Mucosa of descending colon (tissue), 3 donors: ENCODE measurements around the gene NTM. TPM values are rescaled to one million over a fixed set of nuclear protein-coding genes. Genes with fewer than 3 reads are reported as not detected.

Source experiments
- ATAC-seq: fragments of 200-7000 bp; cut with Tn5 transposase; one replicate; pipeline ENCODE4 v1.9.1; 2020; ENCODE audit warnings: mild to moderate bottlenecking, moderate library complexity
- DNase-seq, 3 donors: peaks; one replicate each; pipeline ENCODE4 v3.0.0-alpha.2; 2020
- H3K36me3 ChIP-seq: fragments of 200-600 bp; one replicate; pipeline ENCODE4 v1.8.0; 2021; ENCODE audit warnings: low read depth, mild to moderate bottlenecking
- H3K4me1 ChIP-seq: fragments of 200-600 bp; one replicate; pipeline ENCODE4 v1.8.0; 2021; ENCODE audit warnings: low read depth, mild to moderate bottlenecking
- H3K4me3 ChIP-seq: fragments of 200-600 bp; one replicate; pipeline ENCODE4 v1.8.0; 2021; ENCODE audit warnings: mild to moderate bottlenecking
- H3K9me3 ChIP-seq: fragments of 200-600 bp; one replicate; pipeline ENCODE4 v1.8.0; 2021; ENCODE audit warnings: mild to moderate bottlenecking
- intact Hi-C, 2 donors: fragments of 100-400 bp; cut with DNase I in 1 of 2; cut with micrococcal nuclease in 1 of 2; formaldehyde crosslinking; loops; one replicate each; pipeline versions ENCODE4 v1.11.0 to v1.11.1; 2022; cut with DNase I, micrococcal nuclease
- total RNA-seq, 3 donors: library from RNA; stranded (reverse); fragmentation: NEBNext Ultra II Directional in 2 of 3; extraction: Animal tissue kit (Norgen Biotek cat#: 25700) in 2 of 3; gene quantifications; one replicate each; pipeline versions ENCODE4 v1.2.1 to v1.2.4, GENCODE V29; 2021 to 2023
- TF ChIP-seq, protein P1 (sequence below): fragments of 200-600 bp; IDR thresholded peaks from one replicate; pipeline ENCODE4 v1.8.0; 2022; ENCODE audit warnings: antibody characterized with exemption, mild to moderate bottlenecking
- donor health status: DM: no; HTN: no; CAD: no; lungs with moderate emphysema.
- donor health status: DM: no; HTN: no; CAD: no.
- donor health status: DM: no; HTN: yes; CAD: no.

Gene NTM
- total RNA-seq, 3 donors from 2014 or later = 0.64 to 7.7 (median 1.2) TPM

DNA sequence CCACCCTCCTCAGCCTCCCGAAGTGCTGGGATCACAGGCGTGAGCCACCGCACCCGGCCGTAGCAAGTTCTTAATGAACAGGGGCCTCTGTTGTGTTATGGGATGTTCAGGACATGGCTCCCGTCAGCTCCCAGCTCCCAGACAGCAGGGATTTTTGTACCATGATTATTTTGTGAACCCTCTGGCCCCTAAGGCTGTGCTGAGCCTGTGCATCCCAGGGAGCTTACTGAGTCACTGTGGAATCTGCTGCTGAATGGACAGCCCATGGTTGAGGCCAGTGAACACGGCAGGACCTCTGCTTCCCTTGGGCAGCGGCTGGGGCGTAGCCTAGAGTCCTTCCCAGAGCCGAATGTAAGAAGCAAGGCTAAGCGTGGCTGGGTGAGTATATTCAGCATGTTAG, 245.2 kb downstream of the NTM start:
- TF ChIP-seq, protein P1, sequence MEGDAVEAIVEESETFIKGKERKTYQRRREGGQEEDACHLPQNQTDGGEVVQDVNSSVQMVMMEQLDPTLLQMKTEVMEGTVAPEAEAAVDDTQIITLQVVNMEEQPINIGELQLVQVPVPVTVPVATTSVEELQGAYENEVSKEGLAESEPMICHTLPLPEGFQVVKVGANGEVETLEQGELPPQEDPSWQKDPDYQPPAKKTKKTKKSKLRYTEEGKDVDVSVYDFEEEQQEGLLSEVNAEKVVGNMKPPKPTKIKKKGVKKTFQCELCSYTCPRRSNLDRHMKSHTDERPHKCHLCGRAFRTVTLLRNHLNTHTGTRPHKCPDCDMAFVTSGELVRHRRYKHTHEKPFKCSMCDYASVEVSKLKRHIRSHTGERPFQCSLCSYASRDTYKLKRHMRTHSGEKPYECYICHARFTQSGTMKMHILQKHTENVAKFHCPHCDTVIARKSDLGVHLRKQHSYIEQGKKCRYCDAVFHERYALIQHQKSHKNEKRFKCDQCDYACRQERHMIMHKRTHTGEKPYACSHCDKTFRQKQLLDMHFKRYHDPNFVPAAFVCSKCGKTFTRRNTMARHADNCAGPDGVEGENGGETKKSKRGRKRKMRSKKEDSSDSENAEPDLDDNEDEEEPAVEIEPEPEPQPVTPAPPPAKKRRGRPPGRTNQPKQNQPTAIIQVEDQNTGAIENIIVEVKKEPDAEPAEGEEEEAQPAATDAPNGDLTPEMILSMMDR = no peak
- no peak for DNase-seq
- Histone ChIP-seq H3K4me3 (no peak overlapping the region), H3K9me3 (no peaks in the 10 kb centered on the region), H3K4me1 (no peaks in the 10 kb centered on the region), H3K36me3 (no peaks in the 10 kb centered on the region)
- no peak for ATAC-seq
- intact Hi-C loops = no loop called here

DNA sequence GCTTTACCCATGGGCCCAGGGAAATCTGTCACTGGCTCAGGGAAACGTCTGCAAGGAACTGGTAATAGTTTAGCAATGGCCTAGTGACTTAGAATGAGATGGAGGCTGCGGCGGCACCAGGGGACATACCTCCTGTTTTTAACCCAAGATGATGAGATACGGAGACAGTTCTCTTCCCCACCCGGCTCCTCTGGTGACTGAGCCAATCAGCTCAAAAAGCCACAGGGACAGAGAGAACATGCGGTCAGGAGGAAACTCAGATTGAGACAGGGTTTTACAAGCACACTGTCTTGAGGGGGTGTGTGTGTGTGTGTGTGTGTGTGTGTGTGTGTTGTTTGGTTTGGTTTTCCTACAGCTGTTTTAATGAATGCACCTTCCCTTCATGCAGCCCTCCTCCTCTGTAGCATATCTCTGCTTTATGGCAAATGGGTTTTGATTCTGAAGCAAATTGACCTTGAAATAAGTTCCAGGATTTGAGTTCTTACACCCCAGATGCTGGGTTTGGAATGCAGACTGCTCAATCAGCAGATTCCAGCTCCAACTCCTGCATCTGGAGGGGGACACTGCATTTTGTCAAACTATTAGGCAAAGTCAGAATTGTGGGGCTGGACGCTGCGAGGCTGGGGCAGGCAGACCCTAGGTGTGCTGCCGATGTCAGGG, 246.2 kb downstream of the NTM start:
- H3K4me3 ChIP-seq = no peak overlapping the region
- DNase-seq (no peak), ATAC-seq (no peak)
- TF ChIP-seq, protein P1 = no peak
- no peaks in the 10 kb centered on the region for H3K4me1 ChIP-seq
- H3K36me3 ChIP-seq = no peaks in the 10 kb centered on the region
- H3K9me3 ChIP-seq = no peaks in the 10 kb centered on the region
- intact Hi-C loops = no loop called here

DNA sequence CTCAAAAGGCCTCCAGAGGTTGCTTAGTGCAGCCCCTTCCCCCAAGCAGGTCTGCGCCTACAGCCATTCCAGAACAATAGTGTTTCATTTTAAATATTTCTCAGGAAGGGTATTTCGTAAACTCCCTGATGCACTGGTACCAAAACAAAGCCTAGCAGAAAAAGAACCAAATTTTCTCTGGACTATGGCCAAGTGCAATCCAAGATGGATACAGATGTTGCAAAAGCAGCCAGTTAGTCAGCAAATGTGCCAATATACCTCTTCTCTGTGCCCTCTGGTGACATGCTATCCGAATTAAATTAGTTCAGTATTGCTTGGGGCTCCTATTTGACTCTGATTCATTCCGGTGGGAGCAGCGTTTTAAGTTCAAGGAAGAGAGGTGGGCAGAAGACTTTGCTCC, 247.8 kb downstream of the NTM start:
- H3K4me1 ChIP-seq = no peaks in the 10 kb centered on the region
- DNase-seq = no peak
- no peak for ATAC-seq
- no peaks in the 10 kb centered on the region for H3K36me3 ChIP-seq
- no peak overlapping the region for H3K4me3 ChIP-seq
- TF ChIP-seq, protein P1 = no peak
- intact Hi-C loops = no loop called here
- no peaks in the 10 kb centered on the region for H3K9me3 ChIP-seq

DNA sequence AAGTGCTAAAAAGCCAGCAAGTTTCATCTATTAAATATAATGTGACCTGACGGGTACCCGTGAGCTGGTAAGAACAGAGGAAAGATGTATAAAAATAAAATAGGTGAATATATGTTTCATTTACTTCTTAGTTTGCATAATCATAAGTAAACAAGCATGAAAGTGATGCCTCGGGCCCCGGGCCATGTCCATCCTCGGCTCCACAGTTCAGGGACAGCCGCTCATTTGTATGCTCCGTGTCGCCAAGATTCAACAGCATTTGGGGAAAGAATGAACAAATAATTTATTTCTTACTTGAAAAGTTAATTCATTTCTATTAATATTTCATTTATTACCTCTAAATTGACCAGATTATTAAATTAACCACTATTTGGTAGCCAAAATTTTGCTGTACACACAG, 251.8 kb downstream of the NTM start:
- ATAC-seq (no peak), DNase-seq (no peak)
- Histone ChIP-seq H3K4me1 (no peaks in the 10 kb centered on the region), H3K9me3 (no peaks in the 10 kb centered on the region), H3K36me3 (no peaks in the 10 kb centered on the region), H3K4me3 (no peak overlapping the region)
- intact Hi-C loops = no loop called here
- TF ChIP-seq, protein P1 = no peak

DNA sequence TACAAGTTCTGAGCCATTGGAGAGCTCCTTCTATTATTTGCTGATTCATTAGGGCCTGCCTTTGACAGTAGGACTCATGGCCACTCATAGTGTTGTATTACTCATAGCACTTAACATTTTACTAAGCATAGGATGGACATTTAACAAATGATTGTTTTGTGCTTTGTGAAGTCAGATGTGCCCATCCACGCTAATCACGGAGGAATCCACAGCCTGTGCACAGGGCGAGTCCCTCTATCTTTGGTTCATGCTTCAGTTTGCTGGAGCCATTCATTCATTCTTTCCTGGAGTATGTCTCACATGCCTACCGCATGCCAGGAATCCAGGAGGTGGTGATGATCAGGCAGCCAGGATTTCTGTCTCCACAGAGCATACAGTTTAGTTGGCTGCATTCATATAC, 254.1 kb downstream of the NTM start:
- H3K4me1 ChIP-seq = no peaks in the 10 kb centered on the region
- intact Hi-C loops = no loop called here
- DNase-seq (no peak), ATAC-seq (no peak)
- TF ChIP-seq, protein P1 = no peak
- no peak overlapping the region for H3K4me3 ChIP-seq
- no peaks in the 10 kb centered on the region for H3K36me3 ChIP-seq
- H3K9me3 ChIP-seq = no peaks in the 10 kb centered on the region

DNA sequence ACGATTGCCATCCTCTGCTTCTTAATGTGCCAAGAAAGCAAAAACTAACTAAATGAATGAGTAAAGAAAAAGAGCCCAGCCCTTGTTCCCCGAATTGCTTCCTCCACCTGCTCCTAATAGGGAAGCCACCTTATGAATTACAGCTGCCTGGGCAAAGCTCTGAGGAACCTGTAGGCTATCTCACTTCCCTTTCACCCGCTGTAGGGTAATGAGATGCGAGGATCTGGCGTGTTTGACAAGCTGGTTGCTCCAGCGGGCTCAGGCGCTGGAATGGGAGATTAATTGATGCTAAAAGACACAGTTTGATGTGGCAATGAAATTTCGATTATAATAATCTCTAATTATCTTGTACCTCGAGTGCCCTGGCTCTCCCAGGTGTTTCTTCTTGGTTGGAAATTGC, 256.4 kb downstream of the NTM start:
- DNase-seq (no peak), ATAC-seq (no peak)
- H3K36me3 ChIP-seq = no peaks in the 10 kb centered on the region
- H3K9me3 ChIP-seq = no peaks in the 10 kb centered on the region
- TF ChIP-seq, protein P1 = no peak
- H3K4me1 ChIP-seq = no peaks in the 10 kb centered on the region
- no peak overlapping the region for H3K4me3 ChIP-seq
- intact Hi-C loops = no loop called here
